ENCODE data around the gene PXDN. TPM values are rescaled to one million over a fixed set of nuclear protein-coding genes. Genes with fewer than 3 reads are reported as not detected.
A peak's percentile ranks its signal among the peaks of the same experiment; 100 is the strongest.

The PXDN gene
- total RNA-seq, 6 experiments from 2014 or later: 283 to 403 (median 323) TPM

DNA sequence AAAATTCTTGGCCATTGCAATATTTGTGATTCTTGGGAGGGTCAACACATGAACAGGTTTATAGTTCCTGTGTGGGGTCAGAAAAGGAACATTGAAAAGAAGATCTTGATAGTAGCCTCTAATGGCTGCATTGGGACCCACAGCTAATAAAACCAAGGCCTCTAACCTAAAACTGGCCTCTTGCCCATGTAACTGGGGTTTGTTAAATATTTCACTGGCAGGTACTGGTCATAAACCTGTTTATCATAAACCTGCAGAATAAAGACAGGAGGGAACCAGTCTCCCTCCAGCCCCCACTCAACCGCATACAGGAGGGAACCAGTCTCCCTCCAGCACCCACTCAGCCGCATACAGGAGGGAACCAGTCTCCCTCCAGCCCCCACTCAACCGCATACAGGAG, 125.3 kb downstream of the PXDN start:
- DNase-seq: no peak
- H3K4me1 Mint-ChIP-seq (ENCODE audit: low read depth): peaks cover 2% of the 10 kb centered on the region
- H3K27ac Mint-ChIP-seq: no peak overlapping the region
- TF ChIP-seq, protein P1, sequence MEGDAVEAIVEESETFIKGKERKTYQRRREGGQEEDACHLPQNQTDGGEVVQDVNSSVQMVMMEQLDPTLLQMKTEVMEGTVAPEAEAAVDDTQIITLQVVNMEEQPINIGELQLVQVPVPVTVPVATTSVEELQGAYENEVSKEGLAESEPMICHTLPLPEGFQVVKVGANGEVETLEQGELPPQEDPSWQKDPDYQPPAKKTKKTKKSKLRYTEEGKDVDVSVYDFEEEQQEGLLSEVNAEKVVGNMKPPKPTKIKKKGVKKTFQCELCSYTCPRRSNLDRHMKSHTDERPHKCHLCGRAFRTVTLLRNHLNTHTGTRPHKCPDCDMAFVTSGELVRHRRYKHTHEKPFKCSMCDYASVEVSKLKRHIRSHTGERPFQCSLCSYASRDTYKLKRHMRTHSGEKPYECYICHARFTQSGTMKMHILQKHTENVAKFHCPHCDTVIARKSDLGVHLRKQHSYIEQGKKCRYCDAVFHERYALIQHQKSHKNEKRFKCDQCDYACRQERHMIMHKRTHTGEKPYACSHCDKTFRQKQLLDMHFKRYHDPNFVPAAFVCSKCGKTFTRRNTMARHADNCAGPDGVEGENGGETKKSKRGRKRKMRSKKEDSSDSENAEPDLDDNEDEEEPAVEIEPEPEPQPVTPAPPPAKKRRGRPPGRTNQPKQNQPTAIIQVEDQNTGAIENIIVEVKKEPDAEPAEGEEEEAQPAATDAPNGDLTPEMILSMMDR (IDR thresholded peaks at IDR 0.05): no peak
- H3K4me3 Mint-ChIP-seq: no peak overlapping the region
- H3K36me3 Mint-ChIP-seq (ENCODE audit: low read depth): no peaks in the 10 kb centered on the region
- peaks cover 23% of the 10 kb centered on the region for H3K27me3 Mint-ChIP-seq (ENCODE audit: insufficient read depth)
- no peaks in the 10 kb centered on the region for H3K9me3 Mint-ChIP-seq

DNA sequence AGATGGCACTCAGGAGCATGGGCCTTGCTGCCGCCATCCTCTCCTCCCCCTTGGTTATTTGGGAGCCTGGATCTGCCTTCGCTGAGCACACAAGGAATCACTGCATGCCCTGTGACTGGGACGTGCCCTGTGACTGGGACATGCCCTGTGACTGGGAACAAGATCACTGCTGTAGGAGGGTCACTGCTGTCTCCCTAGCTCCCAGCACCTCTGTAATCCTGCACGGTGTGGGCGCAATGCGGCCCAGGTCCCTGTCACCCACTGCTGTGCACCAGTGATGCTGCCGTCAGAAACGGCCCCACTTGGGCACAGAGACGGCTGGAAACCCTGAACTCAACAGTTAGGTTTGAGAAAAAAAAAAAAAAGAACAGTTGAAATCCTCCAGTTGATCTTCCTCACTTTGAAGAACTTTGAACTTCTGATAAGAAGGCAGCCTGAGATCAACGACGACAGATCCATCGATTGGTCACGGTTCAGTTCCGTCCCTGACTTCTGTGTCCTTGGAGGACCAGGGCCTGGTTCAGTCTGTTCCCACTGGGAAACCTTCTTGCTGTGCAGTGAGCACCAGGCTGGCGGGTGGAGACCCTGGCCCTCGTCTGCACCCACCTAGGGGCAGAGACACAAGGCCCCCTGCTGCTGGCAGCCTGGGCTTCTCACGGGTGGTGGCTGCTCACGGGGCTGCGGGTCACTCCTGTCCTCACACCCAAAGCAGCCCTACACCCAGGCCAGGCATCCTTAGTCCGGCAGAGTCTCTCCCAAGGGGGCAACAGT, 125.9 kb downstream of the PXDN start:
- Mint-ChIP-seq H3K4me1 (ENCODE audit: low read depth) (peaks cover 6% of the 10 kb centered on the region), H3K36me3 (ENCODE audit: low read depth) (no peaks in the 10 kb centered on the region), H3K9me3 (no peaks in the 10 kb centered on the region), H3K4me3 (no peak overlapping the region), H3K27ac (no peak overlapping the region), H3K27me3 (ENCODE audit: insufficient read depth) (peaks cover 23% of the 10 kb centered on the region)
- TF ChIP-seq, protein P1 (IDR thresholded peaks at IDR 0.05): no peak
- DNase-seq: no peak

DNA sequence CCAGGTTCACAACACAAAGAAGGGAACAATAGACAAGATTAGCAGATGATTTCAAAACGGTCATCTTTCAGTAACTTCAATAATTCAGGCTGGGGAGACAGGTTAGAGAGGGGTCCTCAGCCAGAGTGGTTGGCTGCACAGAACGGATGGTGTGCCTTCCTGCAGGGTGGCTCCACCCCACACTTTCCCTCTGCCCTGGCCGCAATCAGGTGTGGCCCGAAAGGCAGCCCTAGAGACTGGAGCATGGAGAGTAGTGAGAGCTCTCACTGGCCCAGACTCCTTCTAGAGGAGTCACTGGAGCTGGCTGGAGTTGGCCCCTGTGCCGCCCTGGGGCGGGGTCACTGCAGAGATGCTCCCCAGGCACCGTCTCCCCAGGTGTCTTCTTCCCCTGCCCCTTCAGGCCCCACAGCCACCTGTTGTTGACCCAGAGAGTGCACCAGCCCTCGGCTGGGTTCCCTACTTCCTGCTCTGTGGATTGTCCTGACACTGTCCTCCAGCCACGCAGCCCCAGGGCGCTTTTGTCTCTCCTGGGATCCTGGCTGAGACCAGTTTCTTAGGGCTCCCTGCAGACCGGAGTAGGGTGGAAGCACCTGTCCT, 126.8 kb downstream of the PXDN start:
- Mint-ChIP-seq H3K4me1 (ENCODE audit: low read depth) (peaks cover 6% of the 10 kb centered on the region), H3K36me3 (ENCODE audit: low read depth) (no peaks in the 10 kb centered on the region), H3K9me3 (no peaks in the 10 kb centered on the region), H3K4me3 (no peak overlapping the region), H3K27ac (no peak overlapping the region), H3K27me3 (ENCODE audit: insufficient read depth) (peaks cover 25% of the 10 kb centered on the region)
- TF ChIP-seq, protein P1 (IDR thresholded peaks at IDR 0.05): no peak
- DNase-seq: no peak

DNA sequence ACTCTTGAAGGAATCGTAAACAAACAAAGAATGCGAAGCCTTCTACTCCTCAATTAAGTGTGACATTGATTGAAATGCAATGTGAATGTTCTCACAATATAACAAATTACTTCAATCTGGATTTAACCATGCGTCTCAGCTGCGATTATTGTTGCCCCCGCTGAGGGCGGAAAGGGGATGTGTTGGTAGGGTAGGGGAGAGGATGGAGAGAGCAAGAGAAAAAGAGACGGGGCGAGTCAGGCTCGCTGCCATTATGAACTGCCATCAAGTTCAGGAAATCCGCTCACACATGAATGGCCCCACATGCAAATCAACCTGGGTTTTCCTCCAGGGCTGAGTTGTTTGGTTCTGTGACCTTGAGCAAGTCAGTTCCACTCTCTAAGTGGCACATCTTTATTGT, 129.8 kb downstream of the PXDN start:
- no peak overlapping the region for H3K4me3 Mint-ChIP-seq
- TF ChIP-seq, protein P1 (IDR thresholded peaks at IDR 0.05): no peak
- peaks cover 6% of the 10 kb centered on the region for H3K4me1 Mint-ChIP-seq (ENCODE audit: low read depth)
- no peak for DNase-seq
- peaks cover 19% of the 10 kb centered on the region for H3K27me3 Mint-ChIP-seq (ENCODE audit: insufficient read depth)
- H3K9me3 Mint-ChIP-seq: no peaks in the 10 kb centered on the region
- no peak overlapping the region for H3K27ac Mint-ChIP-seq
- H3K36me3 Mint-ChIP-seq (ENCODE audit: low read depth): no peaks in the 10 kb centered on the region

DNA sequence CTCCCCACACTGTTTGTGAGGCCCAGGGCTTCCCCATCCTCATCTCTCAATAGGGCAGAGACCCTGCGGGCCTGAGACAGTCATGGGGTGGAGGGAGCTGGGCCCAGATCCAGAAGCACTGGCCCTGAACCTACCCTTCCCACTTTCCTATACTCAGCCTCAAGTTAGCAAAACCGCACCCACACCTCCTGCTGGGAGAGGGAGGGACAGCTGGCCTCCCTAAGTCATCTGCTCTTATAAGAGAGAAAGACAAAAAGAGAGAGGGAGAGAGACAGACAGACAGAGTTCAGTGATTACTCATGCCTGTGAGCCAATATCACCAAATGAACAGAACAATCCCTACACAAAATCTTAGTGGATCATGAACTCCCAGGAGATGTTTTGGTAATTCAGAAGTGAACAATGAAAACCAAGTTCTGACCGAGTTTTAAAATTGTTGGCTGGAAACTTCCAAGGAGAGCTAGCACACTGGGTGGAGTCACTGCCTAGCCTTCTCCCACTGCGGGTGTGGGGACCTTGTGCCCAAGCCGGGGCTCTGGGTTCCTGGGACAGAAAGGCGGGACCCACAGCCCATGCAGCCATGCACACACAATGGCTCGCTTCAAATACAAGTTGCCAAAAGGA, 130.5 kb downstream of the PXDN start:
- H3K4me1 Mint-ChIP-seq (ENCODE audit: low read depth): peaks cover 6% of the 10 kb centered on the region
- no peaks in the 10 kb centered on the region for H3K9me3 Mint-ChIP-seq
- TF ChIP-seq, protein P1 (IDR thresholded peaks at IDR 0.05): peak; percentile 35
- H3K36me3 Mint-ChIP-seq (ENCODE audit: low read depth): no peaks in the 10 kb centered on the region
- H3K27me3 Mint-ChIP-seq (ENCODE audit: insufficient read depth): peaks cover 18% of the 10 kb centered on the region
- H3K27ac Mint-ChIP-seq: no peak overlapping the region
- H3K4me3 Mint-ChIP-seq: no peak overlapping the region
- DNase-seq: no peak

Measured in HFFc6 (cell line).